HCT116 (cell line): ENCODE results near the gene CTU2. TPM values are rescaled to one million over a fixed set of nuclear protein-coding genes. Genes with fewer than 3 reads are reported as not detected.

Experiments
- ATAC-seq: fragments of 200-7000 bp; cut with Tn5 transposase; 2 replicates; pipeline ENCODE4 v1.9.1; 2020; ENCODE audit warnings: mild to moderate bottlenecking, moderate library complexity
- BruUV-seq: library from RNA; stranded (reverse); fragments of 400-500 nt; replicated peaks from 2 replicates; lab custom pipeline; 2021; lab: Mats Ljungman, UMichigan
- CTCF ChIA-PET: fragments of 300-600 bp; sonication (Branson Sonifier 250); formaldehyde crosslinking; loops from one replicate; lab custom pipeline; 2021; ENCODE audit warnings: antibody characterized with exemption; lab: Charles Lee
- POLR2A ChIA-PET: fragments of 300-600, 350-600 bp; sonication (Branson Sonifier 250); formaldehyde crosslinking; loops from one replicate; lab custom pipeline; 2021; ENCODE audit warnings: antibody characterized with exemption; lab: Charles Lee
- RAD21 ChIA-PET, 2 experiments: fragments of 300-600 bp; sonication (Branson Sonifier 250); formaldehyde crosslinking; loops; one replicate each; lab custom pipeline; 2023; ENCODE audit warnings: low total read pairs in 2 of 2; ENCODE audit not compliant: uncharacterized antibody in 2 of 2, unreplicated experiment in 2 of 2, low non-redundant PET in 1 of 2; lab: Charles Lee
- DNase-seq: peaks from one replicate; pipeline ENCODE4 v3.0.0-alpha.2; 2010; ENCODE audit warnings: low read depth, low spot score
- H2AFZ ChIP-seq: fragments of 200-600 bp; shearing (Covaris generic), sonication (generic); 2 replicates; pipeline ENCODE4 v1.6.1; 2017; ENCODE audit warnings: low read depth, mixed run types, mixed read lengths, antibody characterized with exemption, low read length; ENCODE audit not compliant: poor library complexity, severe bottlenecking
- H3K27ac ChIP-seq: 2 replicates; pipeline ENCODE4 v1.5.1; 2012; ENCODE audit warnings: low read depth, low read length
- H3K27me3 ChIP-seq: fragments of 200-600 bp; sonication (generic); 2 replicates; pipeline ENCODE4 v1.6.1; 2016; ENCODE audit warnings: mixed run types, low read length, mixed read lengths; ENCODE audit not compliant: insufficient read depth
- H3K36me3 ChIP-seq, 2 experiments: fragments of 200-500 bp in 1 of 2; fragments of 200-600 bp in 1 of 2; sonication (Bioruptor generic) in 1 of 2; sonication (generic) in 1 of 2; 2 replicates each; pipeline versions ENCODE4 v1.5.1 to v1.6.1; 2014 to 2016; ENCODE audit warnings: low read length in 2 of 2, inconsistent platforms in 1 of 2, mixed read lengths in 1 of 2, mixed run types in 1 of 2; ENCODE audit not compliant: insufficient read depth in 2 of 2, control insufficient read depth in 1 of 2
- H3K4me1 ChIP-seq, 2 experiments: fragments of 200-600 bp in 1 of 2; sonication (generic) in 1 of 2; 2 replicates each; pipeline versions ENCODE4 v1.5.1 to v1.6.1; 2012 to 2017; ENCODE audit warnings: low read length in 2 of 2, inconsistent platforms in 1 of 2, mild to moderate bottlenecking in 1 of 2, mixed read lengths in 1 of 2, mixed run types in 1 of 2, moderate library complexity in 1 of 2; ENCODE audit not compliant: insufficient read depth in 2 of 2, control insufficient read depth in 1 of 2
- H3K4me2 ChIP-seq: fragments of 200-600 bp; sonication (generic); 2 replicates; pipeline ENCODE4 v1.6.1; 2017; ENCODE audit warnings: mixed run types, low read length, mixed read lengths
- H3K4me3 ChIP-seq, 2 experiments: fragments of 200-600 bp in 1 of 2; sonication (generic) in 1 of 2; replicated peaks in 1 of 2; 2 replicates each; pipeline ENCODE4 v1.5.1; 2011 to 2016; ENCODE audit warnings: low read length in 2 of 2, control low read depth in 1 of 2, low read depth in 1 of 2, mild to moderate bottlenecking in 1 of 2, mixed read lengths in 1 of 2, mixed run types in 1 of 2
- H3K79me2 ChIP-seq: fragments of 200-600 bp; sonication (generic); 2 replicates; pipeline ENCODE4 v1.6.1; 2017; ENCODE audit warnings: mild to moderate bottlenecking, mixed run types, low read length, moderate library complexity, mixed read lengths; ENCODE audit not compliant: insufficient read depth
- H3K9ac ChIP-seq: fragments of 200-600 bp; sonication (generic); 2 replicates; pipeline ENCODE4 v1.6.1; 2016; ENCODE audit warnings: low read length, mixed read lengths
- H3K9me2 ChIP-seq: fragments of 200-600 bp; sonication (generic), shearing (Covaris generic); 2 replicates; pipeline ENCODE4 v1.6.1; 2017; ENCODE audit warnings: mixed run types, mild to moderate bottlenecking, moderate library complexity; ENCODE audit not compliant: insufficient read depth
- H3K9me3 ChIP-seq, 2 experiments: fragments of 200-500 bp in 1 of 2; fragments of 200-600 bp in 1 of 2; sonication (Bioruptor generic) in 1 of 2; sonication (generic) in 1 of 2; 2 replicates each; pipeline ENCODE4 v1.6.1; 2014 to 2017; ENCODE audit warnings: low read length in 2 of 2, mixed read lengths in 2 of 2, inconsistent platforms in 1 of 2, low read depth in 1 of 2, mild to moderate bottlenecking in 1 of 2, mixed run types in 1 of 2, moderate library complexity in 1 of 2; ENCODE audit not compliant: control insufficient read depth in 1 of 2, insufficient read depth in 1 of 2
- H4K20me1 ChIP-seq: fragments of 200-600 bp; sonication (generic), shearing (Covaris generic); 2 replicates; pipeline ENCODE4 v1.6.1; 2017; ENCODE audit warnings: mixed run types, mild to moderate bottlenecking, moderate library complexity; ENCODE audit not compliant: insufficient read depth
- EGR1 ChIP-seq: IDR thresholded peaks from 2 replicates; pipeline ENCODE4 v1.6.1; 2012; ENCODE audit warnings: low read depth
- ELF1 ChIP-seq: IDR thresholded peaks from 2 replicates; pipeline ENCODE4 v1.6.1; 2012; ENCODE audit warnings: low read depth, borderline replicate concordance
- EZH2phosphoT487 ChIP-seq: fragments of 200-600 bp; IDR thresholded peaks from 2 replicates; pipeline ENCODE4 v1.6.1; 2018; ENCODE audit warnings: antibody characterized with exemption, borderline replicate concordance
- FOSL1 ChIP-seq: IDR thresholded peaks from 2 replicates; pipeline ENCODE4 v1.6.1; 2012; ENCODE audit warnings: low read depth
- POLR2A ChIP-seq: IDR thresholded peaks from 2 replicates; pipeline ENCODE4 v1.7.0; 2011; ENCODE audit warnings: borderline replicate concordance; ENCODE audit not compliant: insufficient read depth, insufficient read length; ENCODE audit errors: extremely low read depth
- POLR2AphosphoS5 ChIP-seq: IDR thresholded peaks from 2 replicates; pipeline ENCODE4 v1.6.1; 2011; ENCODE audit warnings: mild to moderate bottlenecking, low read depth, low read length, moderate library complexity
- SIN3A ChIP-seq: IDR thresholded peaks from 2 replicates; pipeline ENCODE4 v1.6.1; 2012; ENCODE audit warnings: low read depth
- YY1 ChIP-seq: IDR thresholded peaks from 2 replicates; pipeline ENCODE4 v1.6.1; 2011; ENCODE audit warnings: low read length, low read depth, moderate library complexity, mild to moderate bottlenecking; ENCODE audit not compliant: insufficient replicate concordance; ENCODE audit errors: extremely low read depth
- ZNF274 ChIP-seq: fragments of 200-500 bp; sonication (Bioruptor generic); IDR thresholded peaks from 2 replicates; pipeline ENCODE4 v1.6.1; 2014; ENCODE audit warnings: mild to moderate bottlenecking, low read depth, low read length, inconsistent platforms
- intact Hi-C: fragments of 100-400 bp; cut with micrococcal nuclease; formaldehyde crosslinking; loops from 2 replicates; pipeline ENCODE4 v1.10.0; 2022
- total RNA-seq: library from RNA; stranded (reverse); gene quantifications from one replicate; pipeline ENCODE4 v1.2.1, GENCODE V29; 2021; ENCODE audit not compliant: unreplicated experiment
- TF ChIP-seq, protein P1 (sequence below): IDR thresholded peaks from 2 replicates; pipeline ENCODE4 v1.6.1; 2012
- TF ChIP-seq, protein P2 (sequence below): IDR thresholded peaks from 2 replicates; pipeline ENCODE4 v1.6.1; 2012
- TF ChIP-seq, protein P3 (sequence below): IDR thresholded peaks from 2 replicates; pipeline ENCODE4 v1.6.1; 2012; ENCODE audit warnings: low read depth
- TF ChIP-seq, protein P4 (sequence below), 3 experiments: fragments of 200-600 bp in 1 of 3; sonication (generic) in 1 of 3; IDR thresholded peaks in 2 of 3; conservative IDR thresholded peaks in 1 of 3; 2 replicates each; pipeline ENCODE4 v1.5.1; 2012 to 2017; ENCODE audit warnings: low read depth in 2 of 3, low read length in 2 of 3, antibody characterized with exemption in 1 of 3, borderline replicate concordance in 1 of 3, control low read depth in 1 of 3, mild to moderate bottlenecking in 1 of 3, mixed read lengths in 1 of 3, mixed run types in 1 of 3, moderate library complexity in 1 of 3; ENCODE audit not compliant: insufficient read depth in 1 of 3

The CTU2 gene
- total RNA-seq, 1 experiment from 2014 or later: 71.3 TPM

DNA sequence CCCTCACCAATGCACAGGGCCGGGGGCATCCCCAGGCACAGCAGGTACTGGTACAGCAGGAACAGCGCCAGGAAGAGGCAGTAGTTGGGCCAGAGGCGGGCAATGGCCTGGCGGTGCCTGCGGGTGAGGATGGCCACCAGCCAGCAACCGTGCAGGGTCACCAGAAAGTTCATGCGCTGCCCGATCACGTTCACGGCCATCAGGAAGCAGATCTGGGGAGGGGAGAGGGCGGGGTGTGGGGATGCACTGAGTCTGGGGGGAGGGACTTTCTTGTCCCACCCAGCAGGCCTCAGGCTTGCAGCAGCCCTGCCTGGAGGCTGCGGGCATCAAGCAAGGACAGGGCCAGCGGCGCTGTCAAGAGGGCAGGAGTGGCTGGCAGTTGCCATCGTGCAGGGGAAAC is 25.4 kb downstream of the CTU2 start:
- peaks cover 32 to 64% of the 10 kb centered on the region in 2 experiments; a peak in 3 of 4 replicates for H3K36me3 ChIP-seq
- H3K4me2 ChIP-seq: no peak overlapping the region
- no peak overlapping the region for H2AFZ ChIP-seq
- H3K9ac ChIP-seq: no peak overlapping the region
- peaks cover 15% of the 10 kb centered on the region; the same call in 1 of the 2 replicates for H3K79me2 ChIP-seq
- no peak overlapping the region for H3K27ac ChIP-seq
- CTCF ChIA-PET: no interaction called here
- no peaks in the 10 kb centered on the region for H3K9me3 ChIP-seq
- H3K4me3 ChIP-seq: no peak overlapping the region
- no peaks in the 10 kb centered on the region for H3K4me1 ChIP-seq
- peak; percentile 41 for ATAC-seq
- intact Hi-C loops: no loop called here
- TF ChIP-seq, protein P1, sequence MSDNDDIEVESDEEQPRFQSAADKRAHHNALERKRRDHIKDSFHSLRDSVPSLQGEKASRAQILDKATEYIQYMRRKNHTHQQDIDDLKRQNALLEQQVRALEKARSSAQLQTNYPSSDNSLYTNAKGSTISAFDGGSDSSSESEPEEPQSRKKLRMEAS: no peak
- TF ChIP-seq POLR2A (no peak), YY1 (no peak), EGR1 (no peak)
- TF ChIP-seq, protein P2, sequence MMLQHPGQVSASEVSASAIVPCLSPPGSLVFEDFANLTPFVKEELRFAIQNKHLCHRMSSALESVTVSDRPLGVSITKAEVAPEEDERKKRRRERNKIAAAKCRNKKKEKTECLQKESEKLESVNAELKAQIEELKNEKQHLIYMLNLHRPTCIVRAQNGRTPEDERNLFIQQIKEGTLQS: no peak
- TF ChIP-seq, all 23 proteins: peak for 0
- H3K9me2 ChIP-seq: no peaks in the 10 kb centered on the region
- BruUV-seq: no TSS peak
- DNase-seq: no peak
- ChIA-PET POLR2A (no interaction called here), RAD21 (no interaction called here)
- H3K27me3 ChIP-seq: no peaks in the 10 kb centered on the region
- no peaks in the 10 kb centered on the region for H4K20me1 ChIP-seq

DNA sequence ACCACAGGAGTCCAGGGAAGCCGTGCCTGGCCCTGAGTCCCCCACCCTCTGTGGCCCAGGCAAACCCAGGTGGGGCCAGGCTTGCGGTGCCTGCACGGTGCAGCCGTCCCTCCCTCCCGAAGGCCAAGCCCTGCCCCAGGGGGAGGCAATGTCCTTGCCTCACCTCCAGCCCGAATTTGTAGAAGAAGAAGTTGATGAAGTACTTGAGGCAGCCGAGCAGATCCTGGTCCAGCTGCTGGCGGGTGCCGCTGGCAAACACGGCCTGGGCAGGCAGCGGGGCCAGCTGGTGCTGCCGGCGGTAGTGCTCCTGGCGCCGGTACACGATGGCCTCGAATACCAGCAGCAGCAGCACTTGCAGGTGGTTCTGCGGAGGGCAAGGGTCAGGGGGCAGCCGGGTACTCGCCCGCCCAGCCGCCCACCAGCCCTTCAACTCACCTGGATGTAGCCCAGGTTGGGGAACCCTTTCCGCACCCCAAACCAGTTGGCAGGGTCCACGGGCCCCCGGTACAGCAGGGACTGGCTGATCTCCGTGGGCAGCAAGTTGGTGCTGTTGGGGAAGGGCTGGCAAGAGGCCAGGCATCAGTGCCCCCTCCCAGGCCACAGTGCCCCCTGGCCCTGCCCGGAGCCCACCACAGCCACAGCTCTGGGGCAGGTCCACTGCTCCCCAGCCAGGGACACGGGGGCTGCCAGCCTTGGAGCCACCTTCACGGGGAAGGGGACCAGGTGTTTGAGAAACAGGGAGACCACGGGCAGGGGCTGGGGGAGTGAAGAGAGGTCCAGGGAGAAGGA is 26.1 kb downstream of the CTU2 start:
- RAD21 ChIA-PET: no interaction called here
- no peak for DNase-seq
- Histone ChIP-seq H4K20me1 (no peaks in the 10 kb centered on the region), H3K27me3 (no peaks in the 10 kb centered on the region), H2AFZ (no peak overlapping the region), H3K4me1 (peaks cover 0 to under 1% of the 10 kb centered on the region in 2 experiments; a peak in 1 of 4 replicates), H3K9me3 (no peaks in the 10 kb centered on the region), H3K79me2 (peaks cover 21% of the 10 kb centered on the region; the same call in 1 of the 2 replicates), H3K4me2 (no peak overlapping the region), H3K27ac (no peak overlapping the region), H3K9ac (no peak overlapping the region), H3K36me3 (peaks cover 30 to 63% of the 10 kb centered on the region in 2 experiments; a peak in 3 of 4 replicates), H3K9me2 (no peaks in the 10 kb centered on the region), H3K4me3 (no peak overlapping the region)
- CTCF ChIA-PET: no interaction called here
- POLR2A ChIA-PET: no interaction called here
- BruUV-seq: no TSS peak
- intact Hi-C loops: no loop called here
- ATAC-seq: peak; percentile 47
- TF ChIP-seq SIN3A (no peak), FOSL1 (no peak), POLR2AphosphoS5 (no peak), POLR2A (no peak), ZNF274 (no peak), EZH2phosphoT487 (no peak), ELF1 (no peak), EGR1 (no peak)
- TF ChIP-seq, protein P3, sequence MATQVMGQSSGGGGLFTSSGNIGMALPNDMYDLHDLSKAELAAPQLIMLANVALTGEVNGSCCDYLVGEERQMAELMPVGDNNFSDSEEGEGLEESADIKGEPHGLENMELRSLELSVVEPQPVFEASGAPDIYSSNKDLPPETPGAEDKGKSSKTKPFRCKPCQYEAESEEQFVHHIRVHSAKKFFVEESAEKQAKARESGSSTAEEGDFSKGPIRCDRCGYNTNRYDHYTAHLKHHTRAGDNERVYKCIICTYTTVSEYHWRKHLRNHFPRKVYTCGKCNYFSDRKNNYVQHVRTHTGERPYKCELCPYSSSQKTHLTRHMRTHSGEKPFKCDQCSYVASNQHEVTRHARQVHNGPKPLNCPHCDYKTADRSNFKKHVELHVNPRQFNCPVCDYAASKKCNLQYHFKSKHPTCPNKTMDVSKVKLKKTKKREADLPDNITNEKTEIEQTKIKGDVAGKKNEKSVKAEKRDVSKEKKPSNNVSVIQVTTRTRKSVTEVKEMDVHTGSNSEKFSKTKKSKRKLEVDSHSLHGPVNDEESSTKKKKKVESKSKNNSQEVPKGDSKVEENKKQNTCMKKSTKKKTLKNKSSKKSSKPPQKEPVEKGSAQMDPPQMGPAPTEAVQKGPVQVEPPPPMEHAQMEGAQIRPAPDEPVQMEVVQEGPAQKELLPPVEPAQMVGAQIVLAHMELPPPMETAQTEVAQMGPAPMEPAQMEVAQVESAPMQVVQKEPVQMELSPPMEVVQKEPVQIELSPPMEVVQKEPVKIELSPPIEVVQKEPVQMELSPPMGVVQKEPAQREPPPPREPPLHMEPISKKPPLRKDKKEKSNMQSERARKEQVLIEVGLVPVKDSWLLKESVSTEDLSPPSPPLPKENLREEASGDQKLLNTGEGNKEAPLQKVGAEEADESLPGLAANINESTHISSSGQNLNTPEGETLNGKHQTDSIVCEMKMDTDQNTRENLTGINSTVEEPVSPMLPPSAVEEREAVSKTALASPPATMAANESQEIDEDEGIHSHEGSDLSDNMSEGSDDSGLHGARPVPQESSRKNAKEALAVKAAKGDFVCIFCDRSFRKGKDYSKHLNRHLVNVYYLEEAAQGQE: no peak
- TF ChIP-seq, protein P4, sequence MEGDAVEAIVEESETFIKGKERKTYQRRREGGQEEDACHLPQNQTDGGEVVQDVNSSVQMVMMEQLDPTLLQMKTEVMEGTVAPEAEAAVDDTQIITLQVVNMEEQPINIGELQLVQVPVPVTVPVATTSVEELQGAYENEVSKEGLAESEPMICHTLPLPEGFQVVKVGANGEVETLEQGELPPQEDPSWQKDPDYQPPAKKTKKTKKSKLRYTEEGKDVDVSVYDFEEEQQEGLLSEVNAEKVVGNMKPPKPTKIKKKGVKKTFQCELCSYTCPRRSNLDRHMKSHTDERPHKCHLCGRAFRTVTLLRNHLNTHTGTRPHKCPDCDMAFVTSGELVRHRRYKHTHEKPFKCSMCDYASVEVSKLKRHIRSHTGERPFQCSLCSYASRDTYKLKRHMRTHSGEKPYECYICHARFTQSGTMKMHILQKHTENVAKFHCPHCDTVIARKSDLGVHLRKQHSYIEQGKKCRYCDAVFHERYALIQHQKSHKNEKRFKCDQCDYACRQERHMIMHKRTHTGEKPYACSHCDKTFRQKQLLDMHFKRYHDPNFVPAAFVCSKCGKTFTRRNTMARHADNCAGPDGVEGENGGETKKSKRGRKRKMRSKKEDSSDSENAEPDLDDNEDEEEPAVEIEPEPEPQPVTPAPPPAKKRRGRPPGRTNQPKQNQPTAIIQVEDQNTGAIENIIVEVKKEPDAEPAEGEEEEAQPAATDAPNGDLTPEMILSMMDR (IDR thresholded peaks at IDR 0.05 in 2 of 3, conservative IDR thresholded peaks at IDR 0.05 in 1 of 3; ENCODE audit: borderline replicate concordance in 1 of 3, insufficient read depth in 1 of 3, low read depth in 2 of 3, low read length in 2 of 3): no peak
